ENCODE measurements around the gene MAP4.

GRCh38 chr3:47813551-47814177 lies 202.6 kb downstream of the MAP4 start:
- no peak for TF ChIP-seq POLR2A (IDR thresholded peaks at IDR 0.05; ENCODE audit: low read length)
- TF ChIP-seq GATA1 (IDR thresholded peaks at IDR 0.05; ENCODE audit: low read depth, low read length) = no peak

All from erythroblast (primary cell).